HG02798 (cell line): ENCODE measurements around the gene CTXN1.

Experiments
- ATAC-seq: cut with Tn5 transposase; IDR thresholded peaks from one replicate; pipeline ENCODE4 v1.9.1; 2021; ENCODE audit warnings: mild to moderate bottlenecking; ENCODE audit not compliant: unreplicated experiment, poor library complexity

Gene CTXN1

GRCh38 chr19:7916103-7916954 is 9.6 kb downstream of the CTXN1 start:
- no peak for ATAC-seq

DNA sequence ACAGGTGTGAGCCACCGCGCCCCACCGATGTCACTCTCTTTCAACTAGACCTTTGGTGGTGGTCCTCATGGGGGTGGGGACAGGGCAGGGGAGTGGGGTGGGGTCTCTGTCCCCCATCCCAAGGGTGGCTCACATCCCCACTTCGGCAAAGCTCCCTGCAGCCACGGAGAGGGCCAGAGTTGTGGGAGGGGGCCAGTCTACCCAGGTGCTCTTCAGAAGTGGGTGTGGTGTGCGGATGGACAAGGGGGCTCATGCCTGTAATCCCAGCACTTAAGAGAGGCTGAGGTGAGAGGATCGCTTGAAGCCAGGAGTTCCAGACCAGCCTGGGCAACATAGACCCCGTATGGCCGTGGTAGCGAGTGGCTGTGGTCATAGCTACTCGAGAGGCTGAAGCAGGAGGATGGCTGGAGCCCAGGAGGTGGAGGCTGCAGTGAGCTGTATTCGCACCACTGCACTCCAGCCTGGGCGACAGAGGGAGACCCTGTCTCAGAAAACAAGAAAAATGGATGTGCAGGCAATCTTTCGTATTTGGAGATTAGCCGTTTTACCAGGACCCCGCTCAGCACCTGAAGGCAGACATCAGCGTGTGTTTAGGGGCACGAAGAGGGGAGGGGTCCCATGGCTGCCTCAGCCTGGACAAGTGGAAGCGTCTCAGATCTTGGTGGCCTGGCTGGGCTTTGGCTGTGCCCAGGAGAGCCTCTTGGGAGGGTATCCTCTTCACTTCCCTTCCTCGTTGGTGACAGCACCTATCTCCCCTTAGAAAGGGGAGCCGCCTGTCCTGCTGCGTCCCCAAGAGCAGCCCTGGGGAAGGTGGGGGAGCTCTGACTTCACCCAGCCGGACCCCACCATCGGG is 10.5 kb downstream of the CTXN1 start:
- no peak for ATAC-seq

DNA sequence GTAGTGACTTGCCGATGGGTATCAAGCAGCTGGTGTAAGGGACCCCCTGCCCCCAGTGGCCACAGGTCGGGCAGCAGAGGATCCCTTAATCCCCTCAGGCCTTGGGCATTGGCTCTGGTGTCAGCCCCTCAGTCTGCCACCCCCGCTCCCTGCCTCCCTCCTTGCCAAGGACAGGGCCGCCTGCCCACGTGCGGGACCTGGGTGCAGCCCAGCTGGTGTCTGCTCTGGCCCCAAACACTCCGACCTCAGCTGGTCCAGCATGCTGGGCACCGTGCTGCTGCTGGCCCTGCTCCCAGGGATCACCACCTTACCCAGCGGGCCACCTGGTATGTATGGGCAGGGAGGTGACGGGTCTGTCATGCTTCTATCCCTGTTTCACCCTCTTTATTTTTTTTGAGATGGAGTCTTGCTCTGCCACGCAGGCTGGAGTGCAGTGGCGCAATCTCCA is 11.3 kb downstream of the CTXN1 start, which contains the start of gene TGFBR3L:
TGFBR3L (plus strand) TSS at position 233 of the 448 bp plus-strand sequence.
- ATAC-seq: no peak

- ATAC-seq: no peak
These were observed 11.8 kb downstream of the CTXN1 start for GRCh38 chr19:7914099-7914498.

DNA sequence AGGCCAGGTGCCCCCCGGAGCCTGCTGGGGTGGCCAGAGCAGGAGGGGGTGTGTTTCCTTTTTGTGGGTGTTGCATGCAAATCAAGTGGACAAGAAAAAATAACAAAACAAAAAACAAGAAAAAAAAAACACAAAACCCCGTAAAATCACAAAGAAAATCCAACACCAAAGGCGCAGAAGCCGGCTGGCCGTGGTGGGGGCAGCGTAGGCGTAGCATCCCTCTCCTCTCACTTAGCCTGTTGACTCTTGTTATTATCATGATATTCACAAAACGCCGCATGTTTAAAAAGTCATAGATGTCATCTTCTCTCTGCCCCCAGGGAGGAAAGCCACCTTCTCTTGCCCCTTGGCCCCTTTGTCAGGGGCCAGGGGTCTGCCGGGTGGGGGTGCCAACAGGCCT is 12.3 kb downstream of the CTXN1 start:
- ATAC-seq: no peak

DNA sequence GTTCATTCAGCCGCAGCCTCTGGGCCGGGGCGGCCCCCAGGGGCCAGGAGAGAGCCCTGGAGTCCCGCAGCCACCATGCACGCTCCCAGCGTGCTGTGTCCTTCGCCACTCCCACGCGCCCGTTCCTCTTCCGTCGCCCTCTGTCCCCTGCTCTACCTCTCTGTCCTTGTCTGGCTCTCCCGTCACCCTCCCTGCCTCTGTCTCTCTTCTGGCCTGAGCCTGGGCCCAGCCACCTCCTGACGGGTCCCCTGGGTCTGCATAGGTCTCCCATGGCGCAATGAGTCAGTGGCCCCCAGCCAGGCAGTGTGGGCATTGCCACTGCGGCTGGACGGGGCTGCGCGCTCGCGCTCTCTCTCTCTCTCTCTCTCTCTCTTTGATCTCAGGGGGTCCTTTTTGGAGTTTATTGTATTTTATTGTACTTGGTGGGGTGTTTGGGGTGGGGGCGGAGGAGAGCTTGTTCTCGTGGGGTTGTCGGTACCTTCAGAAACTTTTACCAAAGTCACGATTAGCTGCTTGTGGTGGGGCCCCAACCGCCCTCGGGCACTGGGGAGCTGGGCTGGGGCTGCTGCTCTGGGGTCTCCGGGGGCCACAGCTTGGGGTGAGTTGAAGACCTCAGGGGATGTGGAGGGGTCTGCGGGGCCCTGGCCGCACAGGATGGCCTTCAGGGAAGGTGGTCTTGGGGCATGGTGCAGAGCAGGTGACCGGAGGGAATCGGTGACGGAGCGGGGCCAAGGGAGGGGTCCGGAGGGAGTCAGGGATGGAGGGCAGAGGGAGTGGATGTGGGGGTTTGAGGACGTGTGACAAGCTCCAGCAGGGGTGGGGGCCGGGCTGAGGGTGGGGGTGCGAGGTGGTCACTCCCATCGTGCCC is 13.0 kb downstream of the CTXN1 start:
- ATAC-seq: no peak

DNA sequence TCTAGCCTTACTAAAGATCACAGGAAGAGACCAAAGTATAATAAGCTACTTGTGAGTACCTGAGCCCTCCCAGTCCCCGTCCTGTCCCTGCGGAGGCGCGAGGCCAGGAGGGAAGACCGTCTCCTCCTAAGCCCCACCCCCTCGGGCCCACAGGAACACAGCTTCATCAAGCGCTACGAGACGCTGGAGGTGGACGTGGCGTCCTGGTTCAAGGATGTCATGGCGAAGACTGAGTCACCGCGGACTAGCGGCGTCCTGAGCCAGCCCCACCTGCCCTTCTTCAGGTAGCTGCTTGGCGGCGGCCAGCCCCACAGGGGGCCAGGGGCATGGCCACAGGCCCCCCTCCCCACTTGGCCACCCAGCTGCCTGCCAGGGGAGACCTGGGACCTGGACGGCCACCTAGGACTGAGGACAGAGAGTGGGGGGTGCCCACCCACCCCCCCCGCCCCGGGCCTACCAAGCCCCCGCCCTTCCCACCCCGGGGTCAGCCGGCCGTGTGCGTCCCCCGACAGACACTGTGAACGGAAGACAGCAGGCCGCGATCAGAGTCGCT is 13.7 kb downstream of the CTXN1 start:
- no peak for ATAC-seq

GRCh38 chr19:7911508-7912143 is 14.3 kb downstream of the CTXN1 start:
- ATAC-seq: no peak

DNA sequence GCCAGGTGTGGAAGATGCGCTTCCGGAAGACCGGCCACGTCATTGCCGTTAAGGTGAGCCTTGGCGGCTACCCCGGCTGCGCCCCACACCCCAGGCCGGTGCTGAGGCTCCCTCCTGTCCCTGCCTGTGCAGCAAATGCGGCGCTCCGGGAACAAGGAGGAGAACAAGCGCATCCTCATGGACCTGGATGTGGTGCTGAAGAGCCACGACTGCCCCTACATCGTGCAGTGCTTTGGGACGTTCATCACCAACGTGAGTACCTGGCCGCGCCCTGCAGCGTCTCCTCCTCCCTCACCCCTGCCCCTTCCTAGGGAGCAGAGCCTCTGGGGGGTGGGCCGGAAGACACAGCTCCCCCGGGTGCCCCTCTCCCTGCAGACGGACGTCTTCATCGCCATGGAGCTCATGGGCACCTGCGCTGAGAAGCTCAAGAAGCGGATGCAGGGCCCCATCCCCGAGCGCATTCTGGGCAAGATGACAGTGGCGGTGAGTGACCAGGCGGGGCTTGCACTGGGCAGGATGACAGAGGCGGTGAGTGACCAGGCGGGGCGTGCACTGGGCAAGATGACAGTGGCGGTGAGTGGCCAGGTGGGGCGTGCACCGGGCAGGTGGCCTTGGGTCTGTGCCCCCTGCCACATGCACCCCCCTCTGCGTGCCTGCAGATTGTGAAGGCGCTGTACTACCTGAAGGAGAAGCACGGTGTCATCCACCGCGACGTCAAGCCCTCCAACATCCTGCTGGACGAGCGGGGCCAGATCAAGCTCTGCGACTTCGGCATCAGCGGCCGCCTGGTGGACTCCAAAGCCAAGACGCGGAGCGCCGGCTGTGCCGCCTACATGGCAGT is 15.4 kb downstream of the CTXN1 start:
- ATAC-seq: no peak

DNA sequence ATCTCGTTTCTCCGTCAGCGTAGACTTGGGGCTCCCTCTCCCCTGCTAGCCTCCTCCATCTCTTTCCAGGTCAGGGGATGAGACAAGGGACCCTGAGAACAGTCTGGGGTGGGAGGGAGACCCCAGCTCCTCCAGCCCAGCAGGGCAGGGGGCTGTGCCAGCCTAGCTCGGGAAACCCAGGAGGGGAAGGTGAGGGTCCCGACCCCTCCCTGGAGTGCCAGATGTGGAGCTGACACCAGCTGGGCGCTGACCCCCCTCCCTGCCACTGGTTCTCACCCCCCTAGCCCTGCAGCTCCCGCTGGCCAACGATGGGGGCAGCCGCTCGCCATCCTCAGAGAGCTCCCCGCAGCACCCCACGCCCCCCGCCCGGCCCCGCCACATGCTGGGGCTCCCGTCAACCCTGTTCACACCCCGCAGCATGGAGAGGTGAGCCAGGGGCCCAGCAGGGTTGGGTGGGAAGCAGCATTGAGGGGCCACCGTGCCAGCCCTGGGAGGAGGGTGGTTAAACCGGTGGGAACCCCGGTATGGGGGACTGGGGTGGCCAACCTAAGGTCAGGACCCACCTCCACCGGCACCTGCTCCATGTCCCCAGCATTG is 16.4 kb downstream of the CTXN1 start:
- ATAC-seq: no peak

GRCh38 chr19:7908742-7909461 is 17.0 kb downstream of the CTXN1 start:
- ATAC-seq: no peak

DNA sequence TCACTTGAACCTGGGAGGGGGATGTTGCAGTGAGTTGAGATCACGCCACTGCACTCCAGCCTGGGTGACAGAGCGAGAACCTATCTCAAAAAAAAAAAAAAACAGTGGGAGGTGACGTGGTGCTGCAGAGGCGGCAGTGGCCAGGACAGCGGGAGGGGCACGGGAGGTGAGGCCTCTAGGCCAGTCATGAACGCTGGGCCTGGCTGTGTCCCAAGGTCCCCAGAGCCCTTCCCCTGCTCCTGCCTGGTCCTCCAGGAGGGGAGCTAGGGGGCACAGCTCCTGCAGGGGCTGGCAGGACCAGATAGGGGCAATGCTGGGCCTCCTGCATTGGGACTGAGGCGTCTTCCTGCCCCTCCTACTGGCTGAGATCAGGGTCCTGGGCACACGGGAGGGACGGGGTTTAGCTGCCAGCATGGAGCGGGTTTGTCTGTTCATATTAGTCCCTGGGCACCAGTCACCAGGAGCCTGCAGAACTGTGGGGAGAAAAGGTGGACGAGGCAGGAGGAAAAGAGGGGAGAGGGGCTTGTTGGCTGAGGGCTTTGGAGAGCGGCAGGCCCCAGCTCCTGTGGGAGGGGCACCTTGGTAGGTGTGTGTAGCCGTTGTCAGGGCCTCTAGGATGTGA is 17.7 kb downstream of the CTXN1 start:
- ATAC-seq: no peak

GRCh38 chr19:7907544-7907943 is 18.4 kb downstream of the CTXN1 start:
- no peak for ATAC-seq

DNA sequence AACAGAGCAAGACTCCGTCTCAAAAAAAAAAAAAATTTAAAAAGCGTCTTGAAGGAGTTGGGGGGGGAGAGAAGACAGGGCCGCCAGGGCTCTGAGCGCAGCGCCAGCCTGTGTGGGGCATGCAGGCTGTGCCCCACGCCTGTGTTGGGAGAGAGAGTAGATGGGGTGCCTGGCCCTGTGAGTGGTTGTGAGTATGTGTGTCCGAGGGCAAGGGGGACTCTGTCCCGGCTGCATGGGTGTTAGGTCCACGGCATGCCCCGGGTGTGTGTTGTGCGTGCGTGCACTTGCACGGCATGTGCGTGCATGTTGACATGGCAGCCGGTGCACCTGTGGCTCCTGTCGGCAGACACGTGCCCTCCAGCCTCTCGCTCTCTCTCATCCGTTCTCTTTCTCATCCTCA is 18.8 kb downstream of the CTXN1 start:
- no peak for ATAC-seq

DNA sequence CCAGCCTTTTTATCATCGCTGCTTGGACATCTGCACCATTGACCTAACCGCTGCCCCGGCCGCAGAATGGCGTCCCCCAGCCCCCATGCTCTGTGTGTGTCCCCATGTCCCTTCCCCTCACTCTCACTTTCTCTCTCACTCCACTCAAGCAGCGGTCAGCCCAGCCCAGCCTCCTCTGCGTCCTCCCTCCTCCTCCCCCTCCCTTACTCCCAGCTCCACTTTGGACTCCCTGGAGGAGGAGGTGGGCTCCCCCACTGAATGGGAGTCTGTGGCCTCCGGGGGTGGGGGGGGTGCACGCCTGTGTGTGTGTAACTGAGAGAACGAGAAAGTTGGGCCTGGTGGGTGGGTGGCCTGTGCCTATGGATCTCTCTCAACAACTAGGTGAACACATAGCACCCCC is 20.1 kb downstream of the CTXN1 start:
- ATAC-seq: no peak

- ATAC-seq: no peak
These were observed 20.7 kb downstream of the CTXN1 start for GRCh38 chr19:7905268-7905667.
